K562 (cell line): ENCODE data around the gene SMARCA4. TPM values are rescaled to one million over a fixed set of nuclear protein-coding genes. Genes with fewer than 3 reads are reported as not detected.

Experiments used
- NEUROD1 ChIP-seq: fragments of 150-350 bp; IDR thresholded peaks from 2 replicates; pipeline ENCODE4 v1.6.1; 2014; ENCODE audit warnings: borderline replicate concordance, low read length, low read depth; ENCODE audit not compliant: partially characterized antibody
- RNF2 ChIP-seq: sonication (generic); IDR thresholded peaks from 2 replicates; pipeline ENCODE4 v1.6.1; 2016
- THRAP3 ChIP-seq: fragments of 450-650 bp; IDR thresholded peaks from 2 replicates; pipeline ENCODE4 v1.6.1; 2016; ENCODE audit warnings: mild to moderate bottlenecking, inconsistent platforms, borderline replicate concordance
- ZNF23 ChIP-seq: fragments of 250-450 bp; sonication (Bioruptor Pico); IDR thresholded peaks from 2 replicates; pipeline ENCODE4 v1.4.0; 2020; ENCODE audit warnings: mild to moderate bottlenecking
- ZNF24 ChIP-seq: fragments of 450-650 bp; IDR thresholded peaks from 2 replicates; pipeline ENCODE4 v1.6.1; 2016
- ZNF586 ChIP-seq: fragments of 450-650 bp; formaldehyde crosslinking; conservative IDR thresholded peaks from 2 replicates; pipeline ENCODE4 v1.4.0; 2020; ENCODE audit warnings: mild to moderate bottlenecking, moderate library complexity
- ZNF79 ChIP-seq: fragments of 250-450 bp; sonication (Bioruptor Pico); IDR thresholded peaks from 2 replicates; pipeline ENCODE4 v1.4.0; 2020; ENCODE audit warnings: low read depth, mild to moderate bottlenecking, moderate library complexity
- ZSCAN32 ChIP-seq: fragments of 450-650 bp; formaldehyde crosslinking; IDR thresholded peaks from 2 replicates; pipeline ENCODE4 v1.4.0; 2020; ENCODE audit warnings: mild to moderate bottlenecking, moderate library complexity
- polyA plus RNA-seq, 8 experiments: library from polyadenylated mRNA; depleted of rRNA in 4 of 8; stranded (reverse) in 5 of 8; unstranded in 3 of 8; fragments of >200 nt; fragmentation: Nextera tagmentation in 2 of 8; fragmentation: Illumina TruSeq in 1 of 8; extraction: Ambion mirVana in 2 of 8; extraction: Trizol in 1 of 8; gene quantifications; 2 replicates each; pipeline versions ENCODE4 v1.2.1 to v1.2.3, GENCODE V29; 2011 to 2014; ENCODE audit warnings: inconsistent platforms in 1 of 8, missing spikeins in 1 of 8
- total RNA-seq, 7 experiments: library from RNA; depleted of rRNA in 6 of 7; stranded (reverse); fragments of >200 nt in 6 of 7; fragmentation: Illumina TruSeq in 2 of 7; extraction: Trizol in 2 of 7; gene quantifications; 2 replicates each; pipeline versions ENCODE4 v1.2.1 to v1.2.3, GENCODE V29; 2011 to 2021; ENCODE audit warnings: low replicate concordance in 1 of 7
- TF ChIP-seq, protein P1 (sequence below): IDR thresholded peaks from 2 replicates; pipeline ENCODE4 v1.6.1; 2011; ENCODE audit warnings: borderline replicate concordance, low read depth, mild to moderate bottlenecking, moderate library complexity, low read length; ENCODE audit not compliant: insufficient read depth, poor library complexity, severe bottlenecking
- TF ChIP-seq, protein P2 (sequence below), 2 experiments: fragments of 450-650 bp; formaldehyde crosslinking in 1 of 2; IDR thresholded peaks; 2 replicates each; pipeline versions ENCODE4 v1.4.0 to v1.6.1; 2014 to 2020; ENCODE audit warnings: mild to moderate bottlenecking in 2 of 2, borderline replicate concordance in 1 of 2, low read depth in 1 of 2
- TF ChIP-seq, protein P3 (sequence below): sonication (generic); formaldehyde crosslinking; IDR thresholded peaks from 2 replicates; pipeline ENCODE4 v1.8.0; 2022; ENCODE audit warnings: missing genetic modification reagents, mild to moderate bottlenecking, borderline replicate concordance
- TF ChIP-seq, protein P4 (sequence below): fragments of 250-450 bp; sonication (Bioruptor Pico); IDR thresholded peaks from 2 replicates; pipeline ENCODE4 v1.8.0; 2022; ENCODE audit warnings: moderate library complexity, mild to moderate bottlenecking, inconsistent platforms

SMARCA4 gene
- total and polyA plus RNA-seq, 9 of the 15 experiments (the other 6 are each of a cell fraction or from before 2014, with no cell fraction given): 19.3 to 207 (median 52.1) TPM

DNA sequence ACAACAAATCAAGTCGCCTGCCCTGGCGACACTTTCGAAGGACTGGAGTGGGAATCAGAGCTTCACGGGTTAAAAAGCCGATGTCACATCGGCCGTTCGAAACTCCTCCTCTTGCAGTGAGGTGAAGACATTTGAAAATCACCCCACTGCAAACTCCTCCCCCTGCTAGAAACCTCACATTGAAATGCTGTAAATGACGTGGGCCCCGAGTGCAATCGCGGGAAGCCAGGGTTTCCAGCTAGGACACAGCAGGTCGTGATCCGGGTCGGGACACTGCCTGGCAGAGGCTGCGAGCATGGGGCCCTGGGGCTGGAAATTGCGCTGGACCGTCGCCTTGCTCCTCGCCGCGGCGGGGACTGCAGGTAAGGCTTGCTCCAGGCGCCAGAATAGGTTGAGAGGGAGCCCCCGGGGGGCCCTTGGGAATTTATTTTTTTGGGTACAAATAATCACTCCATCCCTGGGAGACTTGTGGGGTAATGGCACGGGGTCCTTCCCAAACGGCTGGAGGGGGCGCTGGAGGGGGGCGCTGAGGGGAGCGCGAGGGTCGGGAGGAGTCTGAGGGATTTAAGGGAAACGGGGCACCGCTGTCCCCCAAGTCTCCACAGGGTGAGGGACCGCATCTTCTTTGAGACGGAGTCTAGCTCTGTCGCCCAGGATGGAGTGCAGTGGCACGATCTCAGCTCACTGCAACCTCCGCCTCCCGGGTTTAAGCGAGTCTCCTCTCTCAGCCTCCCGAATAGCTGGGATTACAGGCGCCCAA, 128.6 kb downstream of the SMARCA4 start, which contains the start of gene LDLR (continued):
- TF ChIP-seq RNF2 (peak; percentile 75), NEUROD1 (peak; percentile 70), THRAP3 (no peak), ZNF23 (CRISPR knock-in tag) (no peak), ZNF79 (CRISPR knock-in tag) (no peak), ZNF24 (no peak; the same call in 1 of the 2 replicates), ZNF586 (CRISPR knock-in tag) (no peak), ZSCAN32 (CRISPR knock-in tag) (no peak)
- TF ChIP-seq, protein P1, sequence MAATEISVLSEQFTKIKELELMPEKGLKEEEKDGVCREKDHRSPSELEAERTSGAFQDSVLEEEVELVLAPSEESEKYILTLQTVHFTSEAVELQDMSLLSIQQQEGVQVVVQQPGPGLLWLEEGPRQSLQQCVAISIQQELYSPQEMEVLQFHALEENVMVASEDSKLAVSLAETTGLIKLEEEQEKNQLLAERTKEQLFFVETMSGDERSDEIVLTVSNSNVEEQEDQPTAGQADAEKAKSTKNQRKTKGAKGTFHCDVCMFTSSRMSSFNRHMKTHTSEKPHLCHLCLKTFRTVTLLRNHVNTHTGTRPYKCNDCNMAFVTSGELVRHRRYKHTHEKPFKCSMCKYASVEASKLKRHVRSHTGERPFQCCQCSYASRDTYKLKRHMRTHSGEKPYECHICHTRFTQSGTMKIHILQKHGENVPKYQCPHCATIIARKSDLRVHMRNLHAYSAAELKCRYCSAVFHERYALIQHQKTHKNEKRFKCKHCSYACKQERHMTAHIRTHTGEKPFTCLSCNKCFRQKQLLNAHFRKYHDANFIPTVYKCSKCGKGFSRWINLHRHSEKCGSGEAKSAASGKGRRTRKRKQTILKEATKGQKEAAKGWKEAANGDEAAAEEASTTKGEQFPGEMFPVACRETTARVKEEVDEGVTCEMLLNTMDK: no peak
- TF ChIP-seq, protein P2, sequence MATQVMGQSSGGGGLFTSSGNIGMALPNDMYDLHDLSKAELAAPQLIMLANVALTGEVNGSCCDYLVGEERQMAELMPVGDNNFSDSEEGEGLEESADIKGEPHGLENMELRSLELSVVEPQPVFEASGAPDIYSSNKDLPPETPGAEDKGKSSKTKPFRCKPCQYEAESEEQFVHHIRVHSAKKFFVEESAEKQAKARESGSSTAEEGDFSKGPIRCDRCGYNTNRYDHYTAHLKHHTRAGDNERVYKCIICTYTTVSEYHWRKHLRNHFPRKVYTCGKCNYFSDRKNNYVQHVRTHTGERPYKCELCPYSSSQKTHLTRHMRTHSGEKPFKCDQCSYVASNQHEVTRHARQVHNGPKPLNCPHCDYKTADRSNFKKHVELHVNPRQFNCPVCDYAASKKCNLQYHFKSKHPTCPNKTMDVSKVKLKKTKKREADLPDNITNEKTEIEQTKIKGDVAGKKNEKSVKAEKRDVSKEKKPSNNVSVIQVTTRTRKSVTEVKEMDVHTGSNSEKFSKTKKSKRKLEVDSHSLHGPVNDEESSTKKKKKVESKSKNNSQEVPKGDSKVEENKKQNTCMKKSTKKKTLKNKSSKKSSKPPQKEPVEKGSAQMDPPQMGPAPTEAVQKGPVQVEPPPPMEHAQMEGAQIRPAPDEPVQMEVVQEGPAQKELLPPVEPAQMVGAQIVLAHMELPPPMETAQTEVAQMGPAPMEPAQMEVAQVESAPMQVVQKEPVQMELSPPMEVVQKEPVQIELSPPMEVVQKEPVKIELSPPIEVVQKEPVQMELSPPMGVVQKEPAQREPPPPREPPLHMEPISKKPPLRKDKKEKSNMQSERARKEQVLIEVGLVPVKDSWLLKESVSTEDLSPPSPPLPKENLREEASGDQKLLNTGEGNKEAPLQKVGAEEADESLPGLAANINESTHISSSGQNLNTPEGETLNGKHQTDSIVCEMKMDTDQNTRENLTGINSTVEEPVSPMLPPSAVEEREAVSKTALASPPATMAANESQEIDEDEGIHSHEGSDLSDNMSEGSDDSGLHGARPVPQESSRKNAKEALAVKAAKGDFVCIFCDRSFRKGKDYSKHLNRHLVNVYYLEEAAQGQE (IDR thresholded peaks at IDR 0.05; ENCODE audit: borderline replicate concordance): no peak
- TF ChIP-seq, protein P2 (CRISPR knock-in tag; IDR thresholded peaks at IDR 0.05; ENCODE audit: low read depth): 0 out of 2 replicates have a peak, but pooled peaks have one; percentile 42
- TF ChIP-seq, protein P3, sequence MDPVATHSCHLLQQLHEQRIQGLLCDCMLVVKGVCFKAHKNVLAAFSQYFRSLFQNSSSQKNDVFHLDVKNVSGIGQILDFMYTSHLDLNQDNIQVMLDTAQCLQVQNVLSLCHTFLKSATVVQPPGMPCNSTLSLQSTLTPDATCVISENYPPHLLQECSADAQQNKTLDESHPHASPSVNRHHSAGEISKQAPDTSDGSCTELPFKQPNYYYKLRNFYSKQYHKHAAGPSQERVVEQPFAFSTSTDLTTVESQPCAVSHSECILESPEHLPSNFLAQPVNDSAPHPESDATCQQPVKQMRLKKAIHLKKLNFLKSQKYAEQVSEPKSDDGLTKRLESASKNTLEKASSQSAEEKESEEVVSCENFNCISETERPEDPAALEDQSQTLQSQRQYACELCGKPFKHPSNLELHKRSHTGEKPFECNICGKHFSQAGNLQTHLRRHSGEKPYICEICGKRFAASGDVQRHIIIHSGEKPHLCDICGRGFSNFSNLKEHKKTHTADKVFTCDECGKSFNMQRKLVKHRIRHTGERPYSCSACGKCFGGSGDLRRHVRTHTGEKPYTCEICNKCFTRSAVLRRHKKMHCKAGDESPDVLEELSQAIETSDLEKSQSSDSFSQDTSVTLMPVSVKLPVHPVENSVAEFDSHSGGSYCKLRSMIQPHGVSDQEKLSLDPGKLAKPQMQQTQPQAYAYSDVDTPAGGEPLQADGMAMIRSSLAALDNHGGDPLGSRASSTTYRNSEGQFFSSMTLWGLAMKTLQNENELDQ (CRISPR knock-in tag): no peak
- TF ChIP-seq, protein P4, sequence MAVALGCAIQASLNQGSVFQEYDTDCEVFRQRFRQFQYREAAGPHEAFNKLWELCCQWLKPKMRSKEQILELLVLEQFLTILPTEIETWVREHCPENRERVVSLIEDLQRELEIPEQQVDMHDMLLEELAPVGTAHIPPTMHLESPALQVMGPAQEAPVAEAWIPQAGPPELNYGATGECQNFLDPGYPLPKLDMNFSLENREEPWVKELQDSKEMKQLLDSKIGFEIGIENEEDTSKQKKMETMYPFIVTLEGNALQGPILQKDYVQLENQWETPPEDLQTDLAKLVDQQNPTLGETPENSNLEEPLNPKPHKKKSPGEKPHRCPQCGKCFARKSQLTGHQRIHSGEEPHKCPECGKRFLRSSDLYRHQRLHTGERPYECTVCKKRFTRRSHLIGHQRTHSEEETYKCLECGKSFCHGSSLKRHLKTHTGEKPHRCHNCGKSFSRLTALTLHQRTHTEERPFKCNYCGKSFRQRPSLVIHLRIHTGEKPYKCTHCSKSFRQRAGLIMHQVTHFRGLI (CRISPR knock-in tag): no peak
